ENCODE data around the gene CCDC85C. TPM values are rescaled to one million over a fixed set of nuclear protein-coding genes. Genes with fewer than 3 reads are reported as not detected.

Gene CCDC85C
- polyA plus RNA-seq, 3 donors, result 3.8 to 14.8 (median 3.9) TPM

GRCh38 chr14:99612071-99612737, 8.2 kb upstream of the CCDC85C start:
- WGBS, 3 donors, result 51 to 85% (median 83%) methylated on average over 11 of the region's 11 CpGs

GRCh38 chr14:99611646-99612045, 7.6 kb upstream of the CCDC85C start:
- no peak overlapping the region for H3K27ac ChIP-seq (ENCODE audit: low read depth, low read length)
- WGBS, 3 donors, result 88 to 100% (median 95%) methylated on average over 4 of the region's 4 CpGs

More at GRCh38 chr14:99612071-99612737, 8.2 kb upstream of the CCDC85C start:
- H3K27ac ChIP-seq (ENCODE audit: low read depth, low read length), result no peak overlapping the region

- 65 to 79% (median 78%) methylated on average over 10 of the region's 10 CpGs for WGBS, 3 donors
- H3K27ac ChIP-seq (ENCODE audit: low read depth, low read length), result no peak overlapping the region
These were observed 5.5 kb upstream of the CCDC85C start for GRCh38 chr14:99609245-99610170.

- 97 to 99% (median 97%) methylated on average over 2 of the region's 2 CpGs for WGBS, 3 donors
- no peak overlapping the region for H3K27ac ChIP-seq (ENCODE audit: low read depth, low read length)
These were observed 4.6 kb upstream of the CCDC85C start for GRCh38 chr14:99608591-99608990.

GRCh38 chr14:99606359-99606758, 2.4 kb upstream of the CCDC85C start:
- 80 to 88% (median 81%) methylated on average over 7 of the region's 7 CpGs for WGBS, 3 donors
- no peak overlapping the region for H3K27ac ChIP-seq (ENCODE audit: low read depth, low read length)

GRCh38 chr14:99605299-99605961, 1.4 kb upstream of the CCDC85C start:
- no peak overlapping the region for H3K27ac ChIP-seq (ENCODE audit: low read depth, low read length)
- 3 to 5% (median 4%) methylated on average over 30 to 38 of the region's 38 CpGs for WGBS, 3 donors

- 0 to 1% (median 1%) methylated on average over 37 to 50 of the region's 50 CpGs for WGBS, 3 donors
- H3K27ac ChIP-seq (ENCODE audit: low read depth, low read length), result no peak overlapping the region
These were observed 825 bp upstream of the CCDC85C start for GRCh38 chr14:99604766-99605298.

GRCh38 chr14:99604278-99604765, 315 bp upstream of the CCDC85C start:
- H3K27ac ChIP-seq (ENCODE audit: low read depth, low read length), result no peak overlapping the region
- 0 to 1% (median 1%) methylated on average over 40 to 55 of the region's 65 CpGs for WGBS, 3 donors

- 33 to 55% (median 36%) methylated on average over 29 to 53 of the region's 53 CpGs for WGBS, 3 donors
- no peak overlapping the region for H3K27ac ChIP-seq (ENCODE audit: low read depth, low read length)
These were observed 1.1 kb downstream of the CCDC85C start for GRCh38 chr14:99602788-99603415.

- 27 to 43% (median 43%) methylated on average over 18 of the region's 18 CpGs for WGBS, 3 donors
- H3K27ac ChIP-seq (ENCODE audit: low read depth, low read length), result no peak overlapping the region
These were observed 1.8 kb downstream of the CCDC85C start for GRCh38 chr14:99602054-99602787.

- WGBS, 3 donors, result 42 to 69% (median 62%) methylated on average over 8 of the region's 8 CpGs
- no peak overlapping the region for H3K27ac ChIP-seq (ENCODE audit: low read depth, low read length)
These were observed 2.6 kb downstream of the CCDC85C start for GRCh38 chr14:99601361-99601831.

- no peak overlapping the region for H3K27ac ChIP-seq (ENCODE audit: low read depth, low read length)
- 60 to 86% (median 83%) methylated on average over 3 of the region's 3 CpGs for WGBS, 3 donors
These were observed 3.6 kb downstream of the CCDC85C start for GRCh38 chr14:99600232-99600888.

- H3K27ac ChIP-seq (ENCODE audit: low read depth, low read length), result no peak overlapping the region
- 48 to 79% (median 67%) methylated on average over 6 of the region's 6 CpGs for WGBS, 3 donors
These were observed 4.6 kb downstream of the CCDC85C start for GRCh38 chr14:99599393-99599792.

- 40 to 85% (median 79%) methylated on average over 3 of the region's 3 CpGs for WGBS, 3 donors
- no peak overlapping the region for H3K27ac ChIP-seq (ENCODE audit: low read depth, low read length)
These were observed 5.2 kb downstream of the CCDC85C start for GRCh38 chr14:99598774-99599173.

- WGBS, 3 donors, result 83 to 94% (median 85%) methylated on average over 20 of the region's 20 CpGs
- no peak overlapping the region for H3K27ac ChIP-seq (ENCODE audit: low read depth, low read length)
These were observed 6.0 kb downstream of the CCDC85C start for GRCh38 chr14:99597911-99598600.

- 71 to 91% (median 77%) methylated on average over 7 of the region's 7 CpGs for WGBS, 3 donors
- H3K27ac ChIP-seq (ENCODE audit: low read depth, low read length), result no peak overlapping the region
These were observed 7.2 kb downstream of the CCDC85C start for GRCh38 chr14:99596772-99597171.
